Measurements from ENCODE around the gene NPC2.

NPC2 gene

DNA sequence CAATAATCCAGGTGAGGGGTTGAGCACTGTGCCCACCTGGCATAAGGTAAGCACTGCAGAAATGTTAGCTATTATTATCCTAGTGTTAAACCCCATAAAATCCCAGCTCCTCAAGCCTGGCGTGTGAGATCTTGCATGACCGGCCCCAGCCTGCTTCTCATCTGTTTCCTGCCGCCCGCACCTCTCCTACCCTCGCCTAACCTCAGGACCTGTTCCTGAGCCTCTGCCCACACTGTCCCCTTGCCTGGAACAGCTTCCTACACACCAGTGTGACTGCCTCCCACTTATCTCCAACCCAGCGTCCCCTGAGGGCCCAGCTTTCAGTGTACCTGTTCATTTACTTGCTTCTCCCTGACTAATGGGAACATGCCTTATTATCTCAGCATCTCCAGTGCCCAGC lies 25.1 kb upstream of the NPC2 start:
- no peak for DNase-seq

- DNase-seq, result no peak
Measured at GRCh38 chr14:74517731-74518130, 24.6 kb upstream of the NPC2 start.

GRCh38 chr14:74516451-74517160 lies 23.5 kb upstream of the NPC2 start:
- DNase-seq, result no peak

- DNase-seq, result no peak
Measured at GRCh38 chr14:74515891-74516412, 22.8 kb upstream of the NPC2 start.

DNA sequence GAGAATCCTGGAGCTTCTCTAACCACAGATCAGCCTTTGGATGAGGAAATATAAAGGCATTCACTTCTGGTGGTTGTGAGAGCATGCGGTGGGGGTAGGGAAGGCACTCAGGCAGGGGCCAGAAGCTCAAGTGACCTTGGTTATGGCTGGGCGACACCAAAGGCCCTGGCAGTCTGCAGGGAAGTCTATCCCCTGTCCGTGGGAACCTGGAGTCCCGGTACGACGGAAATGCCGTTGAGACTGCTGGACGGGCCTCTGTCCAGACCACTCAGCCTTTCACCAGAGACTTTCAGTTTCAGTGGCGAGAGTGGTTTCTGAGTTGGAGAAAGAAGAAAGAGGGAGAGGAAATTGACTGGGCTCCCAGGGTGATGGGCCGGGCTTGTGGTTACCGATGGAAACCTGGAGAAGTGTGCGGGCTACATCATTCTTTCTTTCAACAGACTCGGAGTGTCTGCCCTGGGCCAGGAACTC lies 21.4 kb upstream of the NPC2 start:
- no peak for DNase-seq

GRCh38 chr14:74511966-74512830 lies 19.1 kb upstream of the NPC2 start:
- no peak for DNase-seq

DNA sequence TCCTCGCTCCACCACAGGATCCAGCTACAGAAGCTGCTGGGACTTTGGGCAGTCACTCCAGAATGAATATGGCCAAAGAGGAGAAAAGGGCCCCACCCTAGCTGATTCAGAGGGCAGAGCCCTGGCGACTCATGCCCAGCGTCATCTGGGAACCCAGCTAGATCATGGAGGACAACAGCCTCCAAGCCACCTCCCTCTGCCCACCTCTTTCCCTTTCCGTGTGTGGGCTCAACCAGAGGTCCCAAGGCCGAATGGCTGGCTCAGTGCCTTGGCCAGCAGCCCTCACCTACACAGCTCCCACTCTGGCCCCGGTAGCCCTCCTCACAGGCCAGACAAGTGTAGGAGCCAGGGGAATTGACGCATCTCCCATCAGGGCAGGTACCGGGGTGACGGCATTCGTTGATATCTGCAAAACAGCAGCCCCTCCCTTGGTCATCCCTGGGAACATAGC lies 17.9 kb upstream of the NPC2 start:
- no peak for DNase-seq

- DNase-seq, result peak; percentile 74
Measured at GRCh38 chr14:74510223-74510931, 17.3 kb upstream of the NPC2 start.

GRCh38 chr14:74509587-74510222 lies 16.6 kb upstream of the NPC2 start:
- no peak for DNase-seq

GRCh38 chr14:74508844-74509428 lies 15.8 kb upstream of the NPC2 start:
- DNase-seq, result no peak

DNA sequence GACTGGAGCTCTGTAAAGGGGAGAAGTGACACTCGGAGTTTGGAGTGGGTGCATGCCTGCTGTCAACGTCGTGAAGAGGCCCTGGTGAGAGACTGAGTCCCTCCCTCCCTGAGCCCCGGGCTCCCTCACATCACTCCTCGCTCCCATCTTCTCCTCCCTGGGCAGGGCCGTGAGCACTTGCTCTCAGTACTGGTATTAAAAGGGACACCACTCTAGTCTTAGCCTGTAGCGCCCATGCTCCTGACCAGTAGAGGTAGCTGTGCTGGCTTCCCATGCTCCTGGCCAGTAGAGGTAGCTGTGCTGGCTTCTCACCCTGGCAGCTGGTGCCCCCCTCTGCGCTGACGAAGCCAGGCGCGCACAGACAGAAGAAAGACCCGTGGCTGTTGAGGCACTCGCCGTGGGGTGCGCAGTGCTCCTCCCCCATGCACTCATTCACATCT lies 15.2 kb upstream of the NPC2 start:
- DNase-seq, result peak; percentile 37

- DNase-seq, result no peak
Measured at GRCh38 chr14:74507840-74508239, 14.7 kb upstream of the NPC2 start.

- DNase-seq, result no peak
Measured at GRCh38 chr14:74507085-74507484, 14.0 kb upstream of the NPC2 start.

GRCh38 chr14:74506411-74506851 lies 13.3 kb upstream of the NPC2 start:
- no peak for DNase-seq

DNA sequence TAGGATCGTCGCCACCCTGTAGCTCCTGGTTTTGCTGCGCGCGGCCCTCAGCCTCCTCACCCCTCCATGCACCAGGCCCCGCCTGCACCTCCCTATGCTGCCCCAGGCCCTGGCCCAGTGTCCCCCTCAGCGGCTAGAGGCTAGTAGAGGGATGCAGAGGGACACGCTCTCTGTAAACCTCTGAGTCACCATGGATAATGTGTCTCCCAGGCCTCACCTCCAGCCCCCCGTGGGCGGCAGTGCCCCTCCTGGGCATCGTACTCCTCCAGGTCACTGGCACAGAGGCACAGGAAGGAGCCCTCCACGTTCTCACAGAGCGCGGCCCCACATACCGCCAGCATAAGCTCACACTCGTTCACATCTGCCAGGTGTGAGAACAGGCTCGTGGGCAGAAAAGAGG lies 12.7 kb upstream of the NPC2 start:
- no peak for DNase-seq

- no peak for DNase-seq
Measured at GRCh38 chr14:74504874-74505720, 12.0 kb upstream of the NPC2 start.

- no peak for DNase-seq
Measured at GRCh38 chr14:74504412-74504811, 11.3 kb upstream of the NPC2 start.

DNA sequence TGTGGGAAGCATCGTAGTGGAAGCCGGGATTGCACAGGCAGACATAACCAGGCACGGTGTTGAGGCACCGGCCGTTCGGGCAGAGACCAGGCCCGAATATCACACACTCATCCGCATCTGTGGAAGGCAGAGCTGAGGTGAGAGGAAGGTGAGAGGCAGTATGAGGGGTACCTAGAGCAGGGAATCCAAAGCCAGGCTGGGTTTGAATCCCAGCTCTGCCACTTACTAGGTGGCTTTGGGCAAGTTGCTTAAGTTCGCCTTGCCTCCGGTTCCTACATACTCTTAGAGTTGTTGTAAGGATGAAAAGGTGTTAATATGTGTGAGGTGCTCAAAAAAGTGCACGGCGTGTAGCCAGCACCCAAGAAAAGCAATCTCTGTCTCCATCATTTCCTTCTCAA lies 10.8 kb upstream of the NPC2 start:
- DNase-seq, result no peak

GRCh38 chr14:74503291-74503937 lies 10.3 kb upstream of the NPC2 start:
- DNase-seq, result no peak

GRCh38 chr14:74502236-74503019 lies 9.3 kb upstream of the NPC2 start:
- DNase-seq, result no peak
